T1000 (cell line): ENCODE measurements around the gene NR2F2.
A peak's percentile ranks its signal among the peaks of the same experiment; 100 is the strongest.

Experiments
- DNase-seq: peaks from one replicate; lab custom pipeline; 2025; ENCODE audit warnings: mixed read lengths; lab: John Stamatoyannopoulos, UW

The NR2F2 gene

GRCh38 chr15:96353416-96353929 is 23.0 kb downstream of the NR2F2 start:
- DNase-seq = no peak

DNA sequence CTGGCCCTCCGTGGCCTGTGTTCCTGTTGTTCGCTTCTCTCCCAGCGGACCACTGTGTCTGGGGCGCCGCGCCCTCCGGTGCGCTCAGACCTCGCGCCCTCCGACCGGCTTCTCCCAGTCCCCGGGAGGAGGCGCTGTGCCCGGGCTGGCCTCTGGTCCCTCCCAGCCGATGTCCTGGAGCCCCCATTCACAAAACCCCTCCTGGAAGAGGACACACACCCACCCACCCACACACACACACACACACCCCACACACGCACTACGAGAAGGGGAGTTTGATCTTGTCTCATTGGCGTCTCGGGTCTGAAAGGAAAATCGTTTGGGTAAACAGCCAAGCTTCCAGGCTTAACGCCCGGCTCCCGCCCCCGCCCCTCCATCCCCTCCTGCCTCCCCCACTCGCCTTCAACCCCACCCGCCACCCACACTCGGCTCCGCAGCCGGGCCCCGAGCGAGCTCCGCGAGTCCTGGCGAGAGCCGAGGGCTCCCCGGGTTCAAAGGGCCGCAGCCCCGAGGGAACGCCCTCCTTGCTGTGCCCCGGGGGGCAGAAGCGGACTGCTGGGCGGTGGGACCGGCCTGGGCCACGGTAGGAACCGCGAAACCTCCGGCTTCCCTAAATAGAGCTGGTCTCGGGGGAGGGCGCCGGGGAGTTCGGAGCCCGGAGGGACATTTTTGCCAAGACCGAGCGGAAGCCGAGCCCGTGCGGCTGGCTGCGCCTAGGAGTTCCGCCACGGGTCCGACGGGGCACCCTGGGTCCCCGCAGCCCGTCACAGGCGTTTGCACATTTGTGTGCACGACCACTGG is 23.6 kb downstream of the NR2F2 start:
- DNase-seq = no peak

DNA sequence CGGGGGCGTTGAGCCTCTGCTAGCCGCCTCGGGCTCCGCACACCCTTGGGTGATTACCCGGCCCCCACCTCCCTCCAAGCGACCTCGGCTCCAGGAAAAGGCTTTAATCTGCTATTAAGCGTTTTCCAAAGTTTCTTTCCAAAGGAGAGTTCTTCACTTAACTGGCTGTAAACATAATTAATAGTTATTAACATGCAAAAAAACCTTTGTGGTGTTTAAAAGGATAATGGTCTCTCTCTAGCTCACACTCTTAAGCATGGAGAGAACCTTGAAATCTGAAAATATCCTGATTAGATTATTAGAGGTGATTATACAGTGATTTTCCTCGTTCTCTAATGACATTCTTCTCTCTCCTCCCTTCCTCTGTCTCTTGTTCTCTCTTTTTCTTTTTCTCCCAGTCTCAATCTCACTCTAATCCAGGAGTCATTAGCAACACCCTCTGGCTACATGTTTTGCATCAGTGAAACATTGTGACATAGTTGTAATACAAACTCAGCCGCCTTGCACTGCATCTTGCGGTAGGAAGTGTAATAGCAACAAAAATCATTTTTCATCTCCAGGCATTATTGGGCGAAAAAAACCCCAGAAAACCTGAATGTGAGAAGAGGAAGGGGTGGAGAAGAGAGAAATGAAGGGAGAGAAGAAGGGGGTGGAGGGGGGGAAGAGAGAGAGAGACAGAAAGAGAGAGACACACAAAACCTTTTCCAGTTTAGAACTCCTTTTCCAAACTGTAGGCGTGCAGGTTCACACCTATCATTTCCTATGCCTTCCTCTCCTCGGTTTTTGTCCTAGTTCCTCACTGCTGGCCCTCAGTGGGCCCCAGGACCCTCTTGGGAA is 24.4 kb downstream of the NR2F2 start:
- no peak for DNase-seq

GRCh38 chr15:96355568-96356187 is 25.2 kb downstream of the NR2F2 start:
- no peak for DNase-seq

GRCh38 chr15:96356494-96357455 is 26.3 kb downstream of the NR2F2 start:
- DNase-seq = peak; percentile 73

- DNase-seq = no peak
These were observed 27.7 kb downstream of the NR2F2 start for GRCh38 chr15:96358001-96358801.

DNA sequence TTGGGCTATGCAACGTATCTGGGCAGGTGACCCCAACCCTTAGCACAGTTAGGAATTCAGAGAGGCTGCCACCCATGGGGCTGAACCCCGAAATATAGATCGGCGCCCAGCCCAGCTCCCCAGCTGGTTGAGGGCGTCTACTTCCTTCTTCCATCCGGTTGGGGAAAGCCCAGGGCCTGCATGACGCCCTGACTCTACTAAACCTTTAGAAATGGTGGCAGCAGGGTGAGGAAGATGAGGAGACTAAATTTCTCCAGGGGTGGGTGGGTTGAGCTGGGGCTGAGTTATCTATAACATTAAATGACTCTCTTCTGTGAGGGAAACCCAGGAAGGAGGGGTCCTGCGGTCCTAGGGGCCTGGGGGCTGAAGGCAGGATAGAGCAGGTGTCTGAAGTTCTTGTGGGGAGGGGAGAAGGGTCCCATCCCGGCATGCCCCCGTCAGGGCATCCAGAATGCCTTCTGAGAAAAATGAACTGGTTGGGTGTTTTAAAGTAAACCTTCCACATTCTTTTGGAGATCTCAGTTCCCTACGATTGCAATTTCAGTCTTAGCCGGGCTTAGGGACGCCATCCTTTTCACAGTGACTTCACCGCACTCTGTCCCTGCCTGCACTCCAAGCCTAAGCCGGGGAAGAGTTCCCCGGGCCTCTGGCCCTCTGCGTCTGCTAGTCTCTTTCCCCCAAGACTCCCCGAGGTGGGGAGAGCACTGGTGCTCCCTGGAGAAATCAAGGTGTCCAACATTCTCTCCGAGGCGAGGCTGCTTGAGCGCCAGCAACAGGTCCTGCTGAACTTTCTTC is 28.5 kb downstream of the NR2F2 start:
- no peak for DNase-seq

- DNase-seq = no peak
These were observed 29.4 kb downstream of the NR2F2 start for GRCh38 chr15:96359616-96360521.

- DNase-seq = no peak
These were observed 30.2 kb downstream of the NR2F2 start for GRCh38 chr15:96360581-96361308.

DNA sequence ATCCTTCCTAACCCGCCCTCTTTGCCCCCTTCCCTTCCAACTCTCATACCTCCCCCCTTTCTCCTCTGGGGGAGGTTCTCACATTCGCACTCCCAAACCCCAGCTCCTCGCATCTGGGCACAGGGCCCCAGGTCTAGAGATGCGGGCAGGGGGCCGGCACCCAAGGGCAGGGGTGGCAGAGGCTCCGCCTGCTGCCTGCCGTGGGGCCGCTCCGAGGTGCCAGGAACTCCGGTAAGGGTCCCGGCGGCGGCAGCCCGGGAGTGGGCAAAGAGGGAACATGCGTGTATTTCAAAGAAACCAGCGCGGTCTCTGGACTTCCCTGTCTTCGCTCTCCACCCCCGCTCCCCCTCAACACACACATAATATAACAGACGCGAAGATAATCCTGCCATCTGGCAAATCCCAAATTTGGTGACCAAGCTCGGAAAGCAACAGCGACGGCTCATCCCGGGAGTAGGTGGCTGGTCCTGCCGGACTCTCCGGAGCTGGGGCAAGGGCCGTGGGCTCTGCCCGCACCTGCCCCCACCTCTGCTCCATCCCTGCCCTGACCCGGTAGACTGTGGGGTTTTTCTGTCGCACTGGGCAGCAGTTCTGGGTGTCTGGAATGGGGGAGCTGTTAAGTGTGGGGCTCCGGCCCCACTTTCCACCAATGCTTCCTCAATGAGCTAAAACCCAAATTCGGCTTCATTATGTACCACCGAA is 31.0 kb downstream of the NR2F2 start:
- DNase-seq = no peak

GRCh38 chr15:96362011-96362754 is 31.7 kb downstream of the NR2F2 start:
- DNase-seq = no peak

- no peak for DNase-seq
These were observed 32.5 kb downstream of the NR2F2 start for GRCh38 chr15:96362755-96363651.

DNA sequence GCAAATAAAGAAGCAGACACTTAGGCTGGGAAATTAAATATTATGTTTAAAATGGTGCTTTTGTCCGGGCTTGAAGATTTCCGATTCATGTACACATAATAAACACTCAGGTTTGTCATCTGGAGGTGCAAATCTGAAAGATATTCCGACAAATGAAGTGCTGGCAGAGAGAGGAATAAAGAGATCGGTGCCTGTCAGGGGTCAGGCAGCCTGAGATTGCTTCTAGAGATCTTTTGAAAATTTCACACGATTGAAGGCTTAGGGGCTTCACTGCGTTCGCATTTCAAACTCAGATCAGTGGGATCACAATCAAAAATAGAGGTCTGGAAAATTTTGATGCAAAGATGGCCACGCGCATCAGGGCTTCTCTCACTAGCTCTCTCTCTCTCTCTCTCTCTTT is 33.2 kb downstream of the NR2F2 start:
- no peak for DNase-seq

- DNase-seq = no peak
These were observed 35.5 kb downstream of the NR2F2 start for GRCh38 chr15:96365781-96366525.

- no peak for DNase-seq
These were observed 36.0 kb downstream of the NR2F2 start for GRCh38 chr15:96366526-96366877.
